CD14-positive monocyte (primary cell): ENCODE measurements around the gene TMEM178B. TPM values are rescaled to one million over a fixed set of nuclear protein-coding genes. Genes with fewer than 3 reads are reported as not detected.

Source experiments
- DNase-seq, 3 donors: peaks; one replicate each; pipeline ENCODE4 v3.0.0-alpha.2; 2011 to 2022
- H2AFZ ChIP-seq: 2 replicates; pipeline ENCODE4 v1.6.0; 2012; ENCODE audit warnings: mild to moderate bottlenecking, low read depth, low read length, inconsistent platforms; ENCODE audit not compliant: insufficient read depth, poor library complexity, severe bottlenecking
- H3K27ac ChIP-seq, 2 donors: 1 replicate in 1 of 2; 2 replicates in 1 of 2; pipeline ENCODE4 v1.5.1; 2012 to 2013; ENCODE audit warnings: low read length in 2 of 2, control low read depth in 1 of 2, inconsistent platforms in 1 of 2, low read depth in 1 of 2, mild to moderate bottlenecking in 1 of 2
- H3K27me3 ChIP-seq, 2 donors: one replicate each; pipeline versions ENCODE4 v1.6.0 to v1.6.1; 2011 to 2013; ENCODE audit warnings: low read length in 2 of 2; ENCODE audit not compliant: control insufficient read depth in 2 of 2, insufficient read depth in 2 of 2
- H3K36me3 ChIP-seq, 2 donors: replicated peaks in 1 of 2; 1 replicate in 1 of 2; 2 replicates in 1 of 2; pipeline versions ENCODE4 v1.5.1 to v1.6.1; 2012 to 2013; ENCODE audit warnings: low read length in 2 of 2, control low read depth in 1 of 2, inconsistent platforms in 1 of 2, mild to moderate bottlenecking in 1 of 2; ENCODE audit not compliant: insufficient read depth in 2 of 2, control insufficient read depth in 1 of 2
- H3K4me1 ChIP-seq, 2 donors: 1 replicate in 1 of 2; 2 replicates in 1 of 2; pipeline versions ENCODE4 v1.5.1 to v1.6.1; 2012 to 2013; ENCODE audit warnings: low read length in 2 of 2, control low read depth in 1 of 2, inconsistent platforms in 1 of 2, mild to moderate bottlenecking in 1 of 2, moderate library complexity in 1 of 2; ENCODE audit not compliant: insufficient read depth in 2 of 2, control insufficient read depth in 1 of 2
- H3K4me2 ChIP-seq: replicated peaks from 2 replicates; pipeline ENCODE3; 2012; ENCODE audit warnings: low read length, moderate library complexity, mild to moderate bottlenecking; ENCODE audit not compliant: poor library complexity, severe bottlenecking; ENCODE audit errors: extremely low read depth
- H3K4me3 ChIP-seq, 3 experiments: fragments of 200-600 bp in 1 of 3; sonication (generic) in 1 of 3; replicated peaks in 1 of 3; 1 replicate in 2 of 3; 2 replicates in 1 of 3; pipeline ENCODE4 v1.5.1; 2011 to 2013; ENCODE audit warnings: low read length in 3 of 3, mild to moderate bottlenecking in 3 of 3, control low read depth in 2 of 3, low read depth in 2 of 3, inconsistent platforms in 1 of 3, moderate library complexity in 1 of 3
- H3K79me2 ChIP-seq: 2 replicates; pipeline ENCODE4 v1.6.0; 2012; ENCODE audit warnings: mild to moderate bottlenecking, control low read depth, inconsistent platforms, low read length, moderate library complexity; ENCODE audit not compliant: insufficient read depth
- H3K9ac ChIP-seq: 2 replicates; pipeline ENCODE4 v1.6.0; 2017; ENCODE audit warnings: low read length, mild to moderate bottlenecking; ENCODE audit not compliant: insufficient read depth, poor library complexity, severe bottlenecking
- H3K9me3 ChIP-seq, 2 donors: replicated peaks in 1 of 2; 1 replicate in 1 of 2; 2 replicates in 1 of 2; pipeline versions ENCODE4 v1.5.1 to v1.6.1; 2012 to 2013; ENCODE audit warnings: low read length in 2 of 2, control low read depth in 1 of 2; ENCODE audit not compliant: control insufficient read depth in 1 of 2, insufficient read depth in 1 of 2
- H4K20me1 ChIP-seq: 2 replicates; pipeline ENCODE4 v1.6.0; 2012; ENCODE audit warnings: mild to moderate bottlenecking, low read length, control low read depth, moderate library complexity; ENCODE audit not compliant: insufficient read depth
- H3K27ac Mint-ChIP-seq, 7 donors: one replicate each; pipeline ENCODE4 v1.8.0; 2020; ENCODE audit warnings: mild to moderate bottlenecking in 7 of 7, mixed read lengths in 7 of 7, moderate library complexity in 6 of 7, inconsistent platforms in 2 of 7
- H3K27me3 Mint-ChIP-seq, 3 donors: one replicate each; pipeline ENCODE4 v1.8.0; 2021 to 2022; ENCODE audit warnings: low read depth in 3 of 3, mild to moderate bottlenecking in 3 of 3, mixed read lengths in 3 of 3, moderate library complexity in 3 of 3, inconsistent platforms in 1 of 3
- H3K36me3 Mint-ChIP-seq, 2 donors: one replicate each; pipeline ENCODE4 v1.8.0; 2020; ENCODE audit warnings: mixed read lengths in 2 of 2, inconsistent platforms in 1 of 2, mild to moderate bottlenecking in 1 of 2
- H3K4me1 Mint-ChIP-seq: one replicate; pipeline ENCODE4 v1.8.0; 2020; ENCODE audit warnings: mild to moderate bottlenecking, mixed read lengths
- H3K4me3 Mint-ChIP-seq, 2 donors: one replicate each; pipeline ENCODE4 v1.8.0; 2020; ENCODE audit warnings: mild to moderate bottlenecking in 2 of 2, mixed read lengths in 2 of 2, moderate library complexity in 1 of 2
- H3K9me3 Mint-ChIP-seq, 7 donors: one replicate each; pipeline ENCODE4 v1.8.0; 2020 to 2022; ENCODE audit warnings: mixed read lengths in 7 of 7, mild to moderate bottlenecking in 6 of 7, moderate library complexity in 6 of 7, inconsistent platforms in 2 of 7
- WGBS: methylation state at CpG from one replicate; pipeline ENCODE4 v1.1.5; 2013; ENCODE audit warnings: missing lambda C conversion rate; ENCODE audit not compliant: insufficient coverage; 5-methylcytosine and 5-hydroxymethylcytosine counted together
- intact Hi-C, 2 donors: fragments of 100-400 bp; cut with micrococcal nuclease; formaldehyde crosslinking; loops; one replicate each; pipeline versions ENCODE4 v1.15.0 to v1.15.1; 2023
- polyA plus RNA-seq, 3 donors: library from polyadenylated mRNA; depleted of rRNA in 1 of 3; unstranded in 2 of 3; stranded (reverse) in 1 of 3; fragments of 300-500 nt in 2 of 3; fragments of >200 nt in 1 of 3; fragmentation: Illumina TruSeq in 2 of 3; gene quantifications; 1 replicate in 2 of 3; 2 replicates in 1 of 3; pipeline ENCODE4 v1.2.3, GENCODE V29; 2012 to 2021
- TF ChIP-seq, protein P1 (sequence below): fragments of 200-600 bp; IDR thresholded peaks from one replicate; pipeline ENCODE4 v1.8.0; 2022; ENCODE audit warnings: antibody characterized with exemption, mild to moderate bottlenecking

The TMEM178B gene
- polyA plus RNA-seq, 3 donors, result not detected

DNA sequence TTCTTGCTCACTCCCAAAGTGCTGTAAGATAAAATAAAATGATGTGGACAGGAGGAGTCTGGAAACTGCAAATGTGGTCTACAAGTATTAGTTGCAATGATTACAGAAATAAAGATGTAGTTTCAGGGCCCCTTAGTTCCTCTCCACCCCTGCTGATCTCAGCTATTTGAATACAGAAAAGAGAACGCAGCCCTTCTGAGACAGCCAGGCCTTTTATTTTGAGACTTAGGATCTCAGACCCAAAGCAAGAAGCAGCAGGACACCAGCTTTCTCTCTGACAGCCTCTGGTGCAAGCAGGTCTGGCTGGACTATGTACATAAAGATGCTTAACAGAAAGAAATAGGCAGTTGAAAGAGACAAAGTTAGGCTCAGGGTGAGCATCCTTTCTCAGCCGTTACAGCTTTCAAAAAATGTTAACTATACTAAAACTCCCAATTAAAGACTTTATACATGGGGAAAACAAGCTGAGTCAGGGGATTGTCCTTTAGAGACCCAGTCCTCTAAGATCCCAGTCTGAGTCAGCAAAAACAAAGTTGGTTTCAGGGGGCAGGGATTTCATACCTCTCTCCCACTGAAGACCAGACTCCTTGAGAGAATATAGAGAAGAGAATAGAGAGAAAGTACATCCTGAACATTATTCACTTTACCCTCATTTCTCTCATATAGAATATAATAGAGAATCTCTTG, 220.4 kb downstream of the TMEM178B start:
- H3K4me1 Mint-ChIP-seq, result peaks cover 5% of the 10 kb centered on the region
- Histone ChIP-seq H3K4me2 (no peak overlapping the region), H4K20me1 (no peaks in the 10 kb centered on the region), H2AFZ (no peak overlapping the region), H3K79me2 (no peaks in the 10 kb centered on the region), H3K27ac (no peak overlapping the region), H3K4me1 (peaks cover 0 to 3% of the 10 kb centered on the region in 2 donors), H3K27me3 (no peaks in the 10 kb centered on the region), H3K36me3 (no peaks in the 10 kb centered on the region), H3K9me3 (no peaks in the 10 kb centered on the region), H3K9ac (no peak overlapping the region), H3K4me3 (no peak overlapping the region)
- H3K36me3 Mint-ChIP-seq, result no peaks in the 10 kb centered on the region
- no peak for DNase-seq
- intact Hi-C loops, result no loop called here
- TF ChIP-seq, protein P1, sequence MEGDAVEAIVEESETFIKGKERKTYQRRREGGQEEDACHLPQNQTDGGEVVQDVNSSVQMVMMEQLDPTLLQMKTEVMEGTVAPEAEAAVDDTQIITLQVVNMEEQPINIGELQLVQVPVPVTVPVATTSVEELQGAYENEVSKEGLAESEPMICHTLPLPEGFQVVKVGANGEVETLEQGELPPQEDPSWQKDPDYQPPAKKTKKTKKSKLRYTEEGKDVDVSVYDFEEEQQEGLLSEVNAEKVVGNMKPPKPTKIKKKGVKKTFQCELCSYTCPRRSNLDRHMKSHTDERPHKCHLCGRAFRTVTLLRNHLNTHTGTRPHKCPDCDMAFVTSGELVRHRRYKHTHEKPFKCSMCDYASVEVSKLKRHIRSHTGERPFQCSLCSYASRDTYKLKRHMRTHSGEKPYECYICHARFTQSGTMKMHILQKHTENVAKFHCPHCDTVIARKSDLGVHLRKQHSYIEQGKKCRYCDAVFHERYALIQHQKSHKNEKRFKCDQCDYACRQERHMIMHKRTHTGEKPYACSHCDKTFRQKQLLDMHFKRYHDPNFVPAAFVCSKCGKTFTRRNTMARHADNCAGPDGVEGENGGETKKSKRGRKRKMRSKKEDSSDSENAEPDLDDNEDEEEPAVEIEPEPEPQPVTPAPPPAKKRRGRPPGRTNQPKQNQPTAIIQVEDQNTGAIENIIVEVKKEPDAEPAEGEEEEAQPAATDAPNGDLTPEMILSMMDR, result no peak
- H3K4me3 Mint-ChIP-seq, result no peak overlapping the region
- H3K27me3 Mint-ChIP-seq, result peaks cover 3 to 4% (median 4%) of the 10 kb centered on the region in 3 donors
- peaks cover 0 to 16% (median 4%) of the 10 kb centered on the region in 7 donors for H3K9me3 Mint-ChIP-seq
- WGBS, result 71% methylated on average over 1 of the region's 2 CpGs
- no peak overlapping the region for H3K27ac Mint-ChIP-seq

DNA sequence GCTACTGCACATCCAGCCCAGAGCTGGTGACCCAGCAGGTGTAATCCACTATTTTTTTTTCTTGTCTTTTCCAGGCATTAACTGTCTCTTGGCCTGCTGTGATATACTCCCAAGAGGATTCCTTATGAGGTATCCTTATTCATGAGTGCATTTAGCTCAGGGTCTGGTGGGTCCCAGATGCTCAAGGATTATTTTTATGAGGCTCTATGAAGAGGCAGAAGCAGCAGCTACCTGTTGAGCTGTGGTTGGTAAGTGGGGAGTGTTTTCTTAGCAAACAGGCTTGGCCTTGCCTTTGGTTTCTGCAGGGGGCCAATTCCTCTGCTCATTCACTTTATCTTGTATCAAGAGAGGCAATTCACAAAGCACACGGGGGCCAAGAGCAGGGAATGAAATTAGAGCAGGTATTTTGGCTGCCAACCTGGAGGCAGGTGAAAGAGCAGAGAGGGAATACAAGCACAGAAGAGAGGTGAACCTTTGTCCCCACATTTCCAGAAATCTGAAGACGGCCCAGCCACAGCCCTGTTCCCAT, 221.6 kb downstream of the TMEM178B start:
- Histone ChIP-seq H3K9me3 (peaks cover 0 to 3% of the 10 kb centered on the region in 2 donors), H3K4me3 (no peak overlapping the region), H3K36me3 (no peaks in the 10 kb centered on the region), H3K4me2 (no peak overlapping the region), H2AFZ (no peak overlapping the region), H3K27me3 (no peaks in the 10 kb centered on the region), H3K79me2 (no peaks in the 10 kb centered on the region), H3K27ac (no peak overlapping the region), H3K9ac (no peak overlapping the region), H4K20me1 (no peaks in the 10 kb centered on the region), H3K4me1 (peaks cover 0 to 3% of the 10 kb centered on the region in 2 donors)
- Mint-ChIP-seq H3K4me3 (no peak overlapping the region), H3K4me1 (peaks cover 5% of the 10 kb centered on the region), H3K27me3 (peaks cover 0 to 4% (median 4%) of the 10 kb centered on the region in 3 donors), H3K27ac (no peak overlapping the region), H3K36me3 (no peaks in the 10 kb centered on the region), H3K9me3 (peaks cover 0 to 13% (median 4%) of the 10 kb centered on the region in 7 donors)
- no CpG with 5 or more reads among the region's 2 CpGs for WGBS
- no peak for DNase-seq
- TF ChIP-seq, protein P1, result no peak
- intact Hi-C loops, result no loop called here
